Fibroblast of skin of left biceps (primary cell): ENCODE measurements around the gene TMCC1.
"Not testable (repeated sequence)": the region's sequence is repeated elsewhere in the genome, so short reads cannot be mapped to it uniquely, and the experiment has no call there.

Experiments used
- DNase-seq, 2 experiments: peaks; one replicate each; pipeline ENCODE4 v3.0.0-alpha.2; 2013; ENCODE audit warnings: low read depth in 2 of 2

The TMCC1 gene

DNA sequence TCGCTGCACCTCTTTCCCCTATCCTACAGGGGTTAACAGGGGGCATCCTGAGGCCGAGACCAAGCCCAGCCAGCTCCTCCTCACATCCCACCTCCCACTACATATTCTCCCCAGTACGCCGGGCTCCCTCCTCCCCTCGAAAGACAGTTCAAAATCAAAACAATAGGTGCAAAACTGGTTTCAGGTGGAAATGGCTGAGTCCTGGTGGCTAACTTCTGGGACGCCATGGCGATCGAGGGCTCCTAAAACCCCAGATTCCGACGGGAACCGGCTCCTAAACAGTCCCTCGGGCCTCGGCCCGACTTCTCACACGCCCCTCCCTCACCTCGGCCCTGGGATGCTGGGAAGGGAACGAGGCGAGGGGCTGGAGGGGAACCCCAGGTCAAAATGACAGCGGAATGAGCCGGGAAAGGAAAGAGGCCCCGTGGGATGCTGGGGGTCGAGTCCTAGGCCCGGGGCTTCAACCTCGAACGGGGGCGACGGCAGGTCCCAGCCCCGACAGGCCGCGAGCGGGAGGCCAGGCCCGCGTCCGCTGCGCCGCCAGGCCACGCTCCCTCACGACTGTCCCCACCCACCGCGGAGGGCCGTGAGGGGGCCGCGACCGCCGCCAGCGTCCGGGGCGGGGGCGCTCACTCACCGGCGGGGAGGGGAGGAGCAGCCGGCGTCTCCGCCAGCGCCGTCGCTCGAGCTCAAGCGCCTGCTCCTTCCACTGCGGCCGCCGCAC is 492 bp downstream of the TMCC1 start:
- no peak for DNase-seq

DNA sequence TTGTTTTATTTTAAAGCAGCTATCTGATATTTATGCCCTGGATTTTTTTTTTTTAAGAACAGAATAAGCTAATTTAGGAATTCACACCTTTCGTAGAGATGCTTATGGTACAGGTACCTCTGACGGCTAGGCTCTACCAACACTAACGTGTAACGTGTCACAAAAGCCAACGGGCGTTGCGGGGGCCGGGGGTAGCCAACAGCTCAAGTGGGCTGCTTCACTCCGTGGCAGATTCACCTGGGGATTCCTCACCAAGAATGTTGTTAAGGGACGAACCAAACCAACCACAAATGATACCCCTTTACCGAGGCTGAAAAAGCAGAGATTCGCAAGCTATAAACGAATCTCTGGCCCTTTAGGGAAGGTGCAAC is 1.0 kb downstream of the TMCC1 start:
- no peak for DNase-seq

DNA sequence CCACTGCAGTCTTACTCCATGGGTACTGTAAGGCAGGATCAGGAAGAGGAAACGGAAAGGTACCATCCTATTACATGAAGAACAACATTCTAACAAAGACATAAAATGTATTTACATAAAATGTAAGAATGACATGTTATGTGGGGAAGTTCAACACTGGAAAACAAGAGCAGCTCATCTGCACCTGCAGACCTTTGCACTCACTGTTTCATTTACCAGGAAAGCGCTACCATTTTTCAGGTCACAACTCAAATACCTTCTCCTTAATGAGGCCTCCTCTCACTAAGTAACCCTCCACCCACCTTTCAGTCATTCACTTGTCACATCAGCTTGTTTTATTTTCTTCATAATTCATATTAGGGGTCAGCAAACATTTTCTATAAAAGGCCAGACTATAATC is 2.6 kb downstream of the TMCC1 start:
- DNase-seq, result no peak

DNA sequence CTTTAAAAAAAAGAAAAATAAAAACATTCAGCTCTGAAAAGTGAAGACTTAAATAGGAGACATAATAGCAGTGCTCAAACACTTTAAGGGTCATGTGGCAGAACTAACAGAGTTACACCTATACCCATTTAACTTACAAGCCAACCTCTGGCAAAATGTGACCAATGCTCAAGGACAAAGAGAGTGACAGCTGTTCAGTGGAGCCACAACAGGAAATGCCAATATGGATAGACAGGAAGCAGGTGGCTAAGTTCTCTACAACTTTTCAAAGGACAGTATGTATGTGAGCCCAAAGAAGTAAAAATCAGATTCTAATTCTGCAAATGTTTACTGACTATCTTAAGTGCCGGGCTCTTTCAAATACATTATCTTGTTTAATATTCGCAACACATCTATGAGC is 3.4 kb downstream of the TMCC1 start:
- no peak for DNase-seq

DNA sequence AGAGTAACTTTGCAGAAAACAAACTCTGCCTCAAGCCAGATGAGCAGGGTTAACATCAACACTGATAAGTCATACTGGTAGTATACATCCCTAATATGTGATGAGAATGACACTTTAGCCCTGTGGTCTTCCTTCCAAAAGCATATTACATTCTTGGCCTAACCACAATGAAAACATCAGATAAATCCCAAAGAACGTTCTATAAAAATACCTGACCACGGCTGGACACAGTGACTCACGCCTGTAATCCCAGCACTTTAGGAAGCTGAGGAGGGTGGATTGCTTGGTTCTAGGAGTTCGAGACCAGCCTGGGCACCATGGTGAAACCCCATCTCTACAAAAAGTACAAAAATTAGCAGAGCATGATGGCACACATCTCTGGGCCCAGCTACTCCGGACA is 4.7 kb downstream of the TMCC1 start:
- peak; percentile 70 to 72 for DNase-seq

DNA sequence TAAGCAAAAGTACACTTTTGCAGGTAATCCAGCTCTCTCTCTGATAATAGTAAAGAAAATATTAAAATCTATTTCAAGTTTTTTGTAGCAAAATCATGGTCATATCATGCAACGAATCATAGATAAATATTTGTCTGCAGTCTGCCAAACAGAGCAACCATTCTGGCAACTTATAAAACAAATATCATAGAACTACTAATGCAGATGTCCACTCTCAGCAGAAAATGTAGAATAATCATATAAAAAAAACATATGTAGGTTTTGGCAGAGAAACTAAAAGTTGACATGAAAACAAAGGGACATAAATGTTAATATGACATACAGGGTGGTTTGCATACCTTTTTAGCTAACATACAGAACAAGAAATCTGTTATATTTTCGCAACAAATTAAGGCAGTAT is 12.2 kb downstream of the TMCC1 start:
- no peak for DNase-seq

DNA sequence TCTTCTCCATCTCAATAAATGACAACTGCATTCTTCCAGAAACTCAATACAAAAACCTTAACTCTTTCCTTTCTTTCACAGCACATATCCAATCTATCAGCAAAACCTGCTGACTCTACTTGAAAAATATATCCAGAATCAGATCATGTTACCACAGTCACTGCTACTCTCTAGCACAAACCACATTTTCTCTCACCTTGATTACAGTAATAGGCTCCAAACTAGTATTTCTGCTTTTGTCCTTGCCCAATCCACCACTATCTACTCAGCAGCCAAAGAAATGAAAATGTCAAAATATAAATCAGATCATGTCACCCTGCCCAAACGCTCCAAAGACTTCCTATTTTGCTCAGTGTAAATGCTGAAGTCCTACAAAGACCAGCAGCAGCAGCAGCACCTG is 15.2 kb downstream of the TMCC1 start:
- no peak for DNase-seq

DNA sequence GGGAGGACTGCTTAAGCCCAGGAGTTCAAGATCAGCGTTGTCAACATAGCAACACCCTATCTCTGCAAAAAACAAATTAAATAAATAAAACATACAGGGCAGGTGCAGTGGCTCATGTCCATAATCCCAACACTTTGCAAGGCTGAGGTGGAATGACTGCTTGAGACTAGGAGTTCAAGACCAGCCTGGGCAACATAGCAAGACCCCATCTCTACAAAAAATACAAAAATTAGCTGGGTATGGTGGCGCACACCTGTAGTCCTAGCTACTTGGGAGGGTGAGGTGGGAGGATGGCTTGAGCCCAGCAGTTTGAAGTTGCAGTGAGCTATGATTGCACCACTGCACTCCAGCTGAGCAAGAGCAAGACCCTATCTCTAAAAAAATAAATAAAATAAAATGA is 19.0 kb downstream of the TMCC1 start:
- not testable (repeated sequence) for DNase-seq

DNA sequence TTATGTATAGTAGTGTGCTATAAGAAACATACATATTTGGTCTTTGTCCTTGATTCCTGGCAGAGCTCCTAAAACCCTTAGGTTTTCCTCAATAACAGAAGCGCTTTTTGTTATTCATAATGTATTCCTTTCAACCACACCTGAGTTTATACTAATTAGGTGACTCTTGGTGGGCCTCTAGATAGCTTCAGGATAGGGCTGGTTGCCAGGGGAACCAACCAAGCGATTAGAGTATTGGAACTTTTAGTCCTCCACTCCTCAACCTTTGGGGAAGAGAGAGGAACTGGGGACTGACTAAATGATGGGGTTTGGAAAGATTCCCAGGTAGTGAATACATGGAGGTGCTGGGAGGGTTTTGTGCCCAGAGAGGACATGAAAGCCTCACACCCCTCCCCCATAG is 24.6 kb downstream of the TMCC1 start:
- no peak for DNase-seq

DNA sequence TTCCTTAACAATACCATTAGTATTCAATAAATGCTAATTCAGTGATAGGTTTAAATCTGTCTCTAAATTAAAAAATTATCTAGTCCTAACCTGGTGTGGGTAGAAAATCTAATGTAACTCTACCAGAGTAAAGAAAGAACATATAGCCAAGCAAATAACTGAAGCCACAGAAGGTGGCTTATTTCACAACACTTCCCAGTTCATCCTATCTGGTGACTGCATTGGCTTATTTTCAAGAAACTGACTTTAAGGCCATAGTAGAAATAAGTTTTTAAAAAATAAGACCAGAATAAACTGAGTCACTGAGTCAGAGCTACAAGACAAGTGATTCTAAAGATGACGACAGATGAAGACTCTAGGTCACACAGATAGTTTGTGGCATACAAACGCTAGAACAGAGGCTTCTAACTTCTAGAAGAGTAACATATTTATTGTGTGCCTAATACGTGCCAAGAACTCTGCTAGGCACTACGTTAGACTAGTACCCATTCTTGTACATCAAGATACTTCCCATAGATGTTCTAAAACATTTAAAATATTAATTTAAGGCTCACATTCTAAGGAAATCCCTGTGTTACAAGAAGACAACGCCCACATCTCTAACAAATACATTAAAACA is 25.9 kb downstream of the TMCC1 start:
- no peak for DNase-seq

DNA sequence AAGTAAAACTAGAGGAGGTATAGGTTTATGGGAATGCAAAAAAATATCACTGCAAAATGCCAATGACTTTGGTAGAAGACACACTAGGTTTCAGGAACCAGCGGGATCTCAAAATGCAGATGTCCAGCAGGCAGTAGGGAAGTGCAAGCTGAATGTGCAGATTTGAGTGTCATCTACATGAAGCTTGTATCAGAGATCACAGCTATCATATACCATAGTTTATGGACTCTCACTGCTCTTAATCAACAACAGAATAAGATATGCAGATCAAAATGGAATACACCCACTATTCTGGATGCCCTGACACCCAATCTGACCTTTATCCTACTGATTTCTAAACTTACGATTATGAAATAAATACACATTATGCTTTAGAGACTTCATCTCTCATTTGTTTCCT is 27.7 kb downstream of the TMCC1 start:
- DNase-seq, result no peak

DNA sequence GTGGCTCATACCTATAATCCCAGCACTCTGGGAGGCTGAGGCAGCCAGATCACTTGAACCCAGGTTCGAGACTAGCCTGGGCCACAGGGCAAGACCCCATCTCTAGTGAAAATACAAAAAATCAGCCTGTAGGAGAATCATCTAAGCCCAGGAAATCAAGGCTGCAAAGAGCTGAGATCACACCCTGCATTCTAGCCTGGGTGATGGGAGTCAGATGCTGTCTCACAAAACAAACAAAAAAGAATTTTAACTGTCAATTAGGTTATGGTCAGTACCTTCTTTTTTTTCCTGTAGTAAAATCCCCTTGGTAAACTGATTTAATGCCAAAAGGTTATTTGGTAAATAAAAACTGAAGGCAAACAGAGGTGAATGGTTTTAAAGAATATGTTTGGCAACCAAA is 29.0 kb downstream of the TMCC1 start:
- no peak for DNase-seq

DNA sequence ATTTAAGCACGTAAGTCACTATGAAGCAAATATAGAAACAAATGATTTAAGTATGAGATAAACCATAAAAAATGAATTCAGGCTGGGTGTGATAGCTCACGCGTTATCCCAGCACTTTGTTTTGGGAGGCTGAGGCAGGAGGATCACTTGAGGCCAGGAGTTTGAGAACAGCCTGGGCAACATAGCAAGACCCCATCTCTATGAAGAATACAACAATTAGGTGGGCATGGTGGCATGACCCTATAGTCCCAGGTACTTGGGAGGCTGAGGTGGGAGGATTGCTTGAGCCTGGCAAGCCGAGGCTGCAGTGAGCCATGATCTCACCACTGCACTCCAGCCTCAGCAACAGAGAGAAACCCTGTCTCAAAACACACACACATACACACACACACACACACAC is 34.2 kb downstream of the TMCC1 start:
- no peak for DNase-seq

DNA sequence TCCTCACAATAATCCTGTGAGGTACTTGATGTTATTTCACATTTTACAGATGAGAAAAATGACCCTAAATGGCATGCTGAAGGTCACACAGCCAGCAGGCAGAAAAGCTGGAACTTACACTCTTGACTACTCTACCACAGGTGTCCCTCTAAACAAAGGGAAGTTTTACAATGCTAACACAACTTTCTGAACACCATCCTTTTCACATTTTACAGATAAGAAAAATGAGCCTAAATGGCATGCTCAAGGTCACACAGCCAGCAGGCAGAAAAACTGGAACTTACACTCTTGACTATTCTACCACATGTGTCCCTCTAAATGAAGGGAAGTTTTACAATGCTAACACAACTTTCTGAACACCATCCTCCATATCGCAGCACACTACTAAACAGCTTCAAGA is 35.6 kb downstream of the TMCC1 start:
- DNase-seq, result no peak

DNA sequence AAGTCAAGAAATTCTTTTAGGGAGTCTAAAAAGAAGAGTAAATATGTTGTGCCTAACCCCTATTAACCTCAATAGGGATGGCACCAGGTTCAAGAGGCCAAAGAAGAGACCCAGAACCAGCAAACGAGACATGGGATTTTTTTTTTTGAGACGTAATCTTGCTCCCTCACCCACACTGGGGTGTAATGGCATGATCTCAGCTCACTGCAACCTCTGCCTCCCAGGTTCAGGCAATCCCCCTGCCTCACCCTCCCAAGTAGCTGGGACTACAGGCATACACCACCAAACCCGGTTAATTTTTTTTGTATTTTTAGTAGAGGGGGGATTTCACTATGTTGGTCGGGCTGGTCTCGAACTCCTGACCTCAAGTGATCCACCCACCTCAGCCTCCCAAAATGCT is 36.7 kb downstream of the TMCC1 start:
- DNase-seq, result not testable (repeated sequence)

DNA sequence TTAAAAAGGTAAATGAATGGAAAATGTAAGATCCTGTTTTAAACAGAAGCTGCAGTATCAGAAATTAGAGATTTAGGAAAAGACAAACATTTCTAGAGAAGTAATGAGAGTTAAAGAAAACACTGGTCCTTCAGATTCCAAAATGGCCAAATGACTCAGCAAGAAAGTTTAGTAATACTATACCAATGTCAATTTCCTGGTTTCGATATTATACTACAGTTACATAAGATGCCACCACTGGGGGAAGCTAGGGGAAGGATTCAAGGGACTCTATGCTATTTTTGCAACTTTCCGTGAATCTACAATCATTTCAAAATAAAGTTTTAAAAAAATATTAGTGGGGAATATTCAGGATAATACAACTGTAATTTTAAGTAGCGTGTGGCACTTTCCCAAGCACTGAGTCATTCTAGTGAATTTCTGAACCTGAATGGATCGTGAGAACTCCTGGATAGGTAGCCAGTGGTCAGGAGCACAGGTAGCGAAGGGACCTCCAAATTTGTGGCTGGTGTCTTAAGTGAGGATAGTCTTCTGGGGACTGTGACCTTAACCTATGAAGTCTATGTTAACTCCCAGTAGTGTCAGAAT is 37.6 kb downstream of the TMCC1 start:
- DNase-seq, result peak in 1 of 2 experiments; percentile 13

DNA sequence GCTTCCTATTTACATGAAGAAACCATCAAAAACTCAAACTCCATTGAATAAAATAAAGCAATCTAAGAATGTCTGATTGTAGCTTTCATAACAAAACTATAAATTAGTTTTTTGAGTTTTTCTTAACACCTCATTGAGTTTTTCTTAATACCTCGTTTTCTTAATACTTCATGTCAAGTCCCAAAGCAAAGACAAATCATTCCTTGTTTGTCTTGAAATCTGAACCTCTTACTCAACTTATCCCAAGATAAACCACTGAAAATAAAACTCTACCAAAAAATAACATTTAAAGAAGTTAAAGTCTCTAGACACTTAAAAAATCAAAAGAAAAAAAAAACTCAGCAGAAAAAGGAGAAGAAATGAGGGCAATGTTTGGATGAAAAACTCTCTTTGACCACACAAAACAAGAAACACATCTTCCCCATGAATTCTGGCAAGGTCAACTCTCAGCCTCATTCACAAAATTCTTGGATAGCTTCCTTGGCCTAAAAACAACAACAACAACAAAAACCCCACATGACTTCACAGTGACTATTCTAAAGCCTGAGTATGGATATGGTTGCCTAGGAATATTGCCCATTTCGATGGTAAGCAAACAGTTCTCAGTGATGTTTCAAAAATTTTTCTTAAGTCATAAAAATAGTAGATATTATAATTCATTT is 38.2 kb downstream of the TMCC1 start:
- no peak for DNase-seq

DNA sequence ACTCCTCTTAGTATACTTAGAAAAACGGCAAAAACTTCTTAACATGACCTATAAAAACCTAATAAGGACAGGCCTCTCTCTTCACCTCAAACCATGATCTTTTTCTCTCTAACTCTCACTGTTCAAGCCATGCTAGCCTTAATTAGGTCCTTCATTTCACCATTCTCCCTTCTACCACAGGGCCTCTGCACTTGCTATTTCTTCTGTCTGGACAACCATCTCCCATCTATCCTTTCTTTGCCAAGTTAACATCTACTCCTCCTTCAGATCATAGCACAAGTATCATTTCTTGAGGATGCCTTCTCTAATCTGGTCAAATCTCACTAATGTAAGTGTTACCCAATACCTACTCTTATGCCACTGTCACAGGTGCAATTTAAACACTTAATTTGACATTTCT is 39.1 kb downstream of the TMCC1 start:
- no peak for DNase-seq

DNA sequence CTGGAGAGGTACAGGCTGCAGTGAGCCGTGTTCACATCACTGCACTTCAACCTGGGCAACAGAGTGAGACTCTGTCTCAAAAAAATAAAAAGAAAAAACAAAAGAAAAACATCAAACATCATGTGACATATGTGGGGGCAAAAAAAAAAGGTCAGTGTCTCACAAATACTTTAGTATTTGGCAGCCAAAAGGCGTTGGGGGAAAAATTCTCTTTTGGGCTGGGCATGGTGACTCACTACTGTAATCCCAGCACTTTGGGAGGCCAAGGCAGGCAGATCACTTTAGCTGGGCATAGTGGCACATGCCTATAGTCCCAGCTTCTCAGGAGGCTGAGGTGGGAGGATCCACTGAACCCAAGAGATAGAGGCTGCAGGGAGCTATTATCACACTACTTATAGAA is 47.6 kb downstream of the TMCC1 start:
- DNase-seq, result no peak

DNA sequence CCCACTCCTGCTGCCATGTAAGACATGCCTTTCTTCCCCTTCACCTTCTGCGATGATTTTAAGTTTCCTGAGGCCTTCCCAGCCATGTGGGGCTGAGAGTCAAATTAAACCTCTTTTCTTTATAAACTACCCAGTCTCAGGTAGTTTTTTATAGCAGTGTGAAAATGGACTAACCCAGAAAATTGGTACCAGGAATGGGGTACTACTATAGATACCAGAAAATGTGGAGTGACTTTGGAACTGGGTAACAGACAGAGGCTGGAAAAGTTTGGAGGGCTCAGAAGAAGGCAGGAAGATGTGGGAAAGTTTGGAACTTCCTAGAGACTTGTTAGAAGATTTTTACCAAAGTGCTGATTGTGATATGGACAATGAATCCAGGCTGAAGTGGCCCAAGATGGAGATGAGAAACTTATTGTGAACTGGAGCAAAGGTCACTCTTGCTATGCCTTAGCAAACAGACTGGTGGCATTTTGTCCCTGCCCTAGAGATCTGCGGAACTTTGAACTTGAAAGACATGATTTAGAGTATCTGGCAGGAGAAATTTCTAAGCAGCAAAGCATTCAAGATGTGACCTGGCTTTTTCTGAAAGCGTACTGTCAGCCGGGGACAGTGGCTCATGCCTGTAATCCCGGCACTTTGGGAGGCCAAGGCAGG is 52.7 kb downstream of the TMCC1 start:
- no peak for DNase-seq

DNA sequence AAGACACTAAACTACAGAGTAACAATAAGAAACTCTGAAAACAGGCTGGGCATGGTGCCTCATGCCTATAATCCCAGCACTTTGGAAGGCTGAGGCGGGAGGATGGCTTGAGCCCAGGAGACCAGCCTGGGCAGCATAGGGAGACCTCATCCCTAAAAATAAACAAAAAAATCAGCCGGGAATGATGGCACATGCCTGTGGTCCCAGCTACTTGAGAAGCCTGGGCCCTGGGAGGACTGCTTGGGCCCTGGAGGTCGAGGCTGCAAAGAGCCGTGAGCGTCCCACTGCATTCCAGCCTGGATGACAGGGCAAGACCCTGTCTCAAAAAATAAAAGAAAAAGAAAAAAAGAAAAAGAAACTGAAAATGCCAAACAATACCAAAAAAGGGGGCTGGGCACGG is 55.4 kb downstream of the TMCC1 start:
- no peak for DNase-seq

DNA sequence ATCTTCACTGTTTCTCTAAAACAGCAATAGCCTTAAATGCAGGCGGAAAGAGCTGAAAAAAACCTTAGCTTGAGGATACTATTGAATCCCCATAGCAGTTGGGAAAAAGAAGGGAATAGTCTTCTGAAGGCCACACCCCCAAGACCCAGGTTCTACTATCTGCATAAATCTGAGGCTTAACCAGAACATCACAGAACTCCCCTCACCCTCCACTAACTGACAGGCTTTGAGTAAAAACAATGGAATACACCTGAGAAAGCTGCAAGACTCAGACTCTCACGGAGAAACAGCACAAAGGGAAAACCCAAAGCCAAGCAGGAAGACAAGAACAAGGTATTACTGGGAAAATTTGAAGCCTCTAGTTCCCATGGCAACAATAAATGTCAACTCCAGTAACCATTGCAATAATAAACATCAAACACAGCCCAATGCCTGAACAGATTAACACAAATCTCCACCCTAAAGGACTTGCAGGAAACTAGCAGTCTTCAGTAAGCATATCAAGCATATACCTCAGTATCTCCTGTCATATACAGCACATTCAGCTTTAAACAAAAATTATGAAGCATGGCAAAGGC is 56.4 kb downstream of the TMCC1 start:
- no peak for DNase-seq
